Measurements from ENCODE around the gene C4B. TPM values are rescaled to one million over a fixed set of nuclear protein-coding genes. Genes with fewer than 3 reads are reported as not detected.
"Not testable (repeated sequence)": the region's sequence is repeated elsewhere in the genome, so short reads cannot be mapped to it uniquely, and the experiment has no call there.

Gene C4B
- total RNA-seq, 2 donors from 2014 or later, result 177 to 235 TPM

GRCh38 chr6:32012941-32013617 is 1.5 kb upstream of the C4B start:
- peak; percentile 6 to 8 for ATAC-seq
- intact Hi-C loops (cut with DNase I), result not testable (repeated sequence)
- peak; percentile 29 for DNase-seq

- intact Hi-C loops (cut with DNase I); DNase-seq: not testable (repeated sequence)
- peak in 1 of 2 donors; percentile 32 for ATAC-seq
These were observed 857 bp upstream of the C4B start for GRCh38 chr6:32013738-32014137.

- ATAC-seq; intact Hi-C loops (cut with DNase I); DNase-seq: not testable (repeated sequence)
These were observed 7.5 kb downstream of the C4B start for GRCh38 chr6:32022100-32022499.

- ATAC-seq; intact Hi-C loops (cut with DNase I); DNase-seq: not testable (repeated sequence)
These were observed 14.0 kb downstream of the C4B start for GRCh38 chr6:32028631-32029030.

- DNase-seq; intact Hi-C loops (cut with DNase I); ATAC-seq: not testable (repeated sequence)
These were observed 15.0 kb downstream of the C4B start for GRCh38 chr6:32029553-32029952.

- peak; percentile 68 to 69 for ATAC-seq
These were observed 20.9 kb downstream of the C4B start for GRCh38 chr6:32035283-32036013.

GRCh38 chr6:32037136-32037535 is 22.5 kb downstream of the C4B start:
- DNase-seq; intact Hi-C loops (cut with DNase I); ATAC-seq: not testable (repeated sequence)

More at GRCh38 chr6:32035283-32036013, 20.9 kb downstream of the C4B start:
- intact Hi-C loops (cut with DNase I); DNase-seq: not testable (repeated sequence)

GRCh38 chr6:32037598-32038524 is 23.3 kb downstream of the C4B start, which contains the start of gene CYP21A2:
Gene CYP21A2, plus strand, starts transcription at chr6:32038415. Its CDS starts 8 bp downstream, at chr6:32038423.
- intact Hi-C loops (cut with DNase I); ATAC-seq; DNase-seq: not testable (repeated sequence)

- ATAC-seq; intact Hi-C loops (cut with DNase I); DNase-seq: not testable (repeated sequence)
These were observed 24.3 kb downstream of the C4B start for GRCh38 chr6:32038878-32039277.

GRCh38 chr6:32039321-32040274 is 25.0 kb downstream of the C4B start:
- intact Hi-C loops (cut with DNase I); ATAC-seq; DNase-seq: not testable (repeated sequence)

GRCh38 chr6:32040299-32041049 is 25.9 kb downstream of the C4B start:
- intact Hi-C loops (cut with DNase I); DNase-seq; ATAC-seq: not testable (repeated sequence)

- DNase-seq; intact Hi-C loops (cut with DNase I); ATAC-seq: not testable (repeated sequence)
These were observed 26.4 kb downstream of the C4B start for GRCh38 chr6:32041050-32041321.

GRCh38 chr6:32041385-32041784 is 26.8 kb downstream of the C4B start:
- DNase-seq; ATAC-seq; intact Hi-C loops (cut with DNase I): not testable (repeated sequence)

- DNase-seq; ATAC-seq; intact Hi-C loops (cut with DNase I): not testable (repeated sequence)
These were observed 27.7 kb downstream of the C4B start for GRCh38 chr6:32042276-32042675.

GRCh38 chr6:32043589-32044380 is 29.2 kb downstream of the C4B start:
- intact Hi-C loops (cut with DNase I); DNase-seq; ATAC-seq: not testable (repeated sequence)

- DNase-seq, result not testable (repeated sequence)
These were observed 30.3 kb downstream of the C4B start for GRCh38 chr6:32044916-32045315.

More at GRCh38 chr6:32044916-32045315, 30.3 kb downstream of the C4B start:
- ATAC-seq; intact Hi-C loops (cut with DNase I): not testable (repeated sequence)

All from left cardiac atrium (tissue), 4 donors.